ENCODE measurements around the gene ARHGAP26. TPM values are rescaled to one million over a fixed set of nuclear protein-coding genes. Genes with fewer than 3 reads are reported as not detected.

Gene ARHGAP26
- total and polyA plus RNA-seq, 2 donors (not counting 1 experiment from before 2014, with no cell fraction given) = 4.1 to 6.8 TPM

- Histone ChIP-seq H3K9me3 (ENCODE audit: control insufficient read depth, insufficient read depth, low read depth, low read length) (no peaks in the 10 kb centered on the region), H3K27ac (ENCODE audit: insufficient read depth, low read length) (no peak overlapping the region), H3K79me2 (ENCODE audit: control insufficient read depth, insufficient read depth, low read length) (no peaks in the 10 kb centered on the region), H3K27me3 (ENCODE audit: control insufficient read depth, insufficient read depth, low read length) (no peaks in the 10 kb centered on the region), H3K4me1 (ENCODE audit: control insufficient read depth, extremely low read depth, insufficient read depth, low read length) (peaks cover 12% of the 10 kb centered on the region), H2AFZ (ENCODE audit: low read length) (no peak overlapping the region), H3K4me2 (ENCODE audit: extremely low read depth, insufficient read depth, low read length) (no peak overlapping the region), H3K9ac (ENCODE audit: insufficient read depth, low read length) (no peak overlapping the region), H4K20me1 (ENCODE audit: control insufficient read depth, extremely low read depth, insufficient read depth, low read length) (no peaks in the 10 kb centered on the region), H3K36me3 (ENCODE audit: control insufficient read depth, insufficient read depth, low read length) (no peaks in the 10 kb centered on the region), H3K4me3 (replicated peaks in 1 of 4; ENCODE audit: control extremely low read depth in 1 of 4, insufficient read depth in 1 of 4, low read depth in 3 of 4, low read length in 4 of 4) (no peak overlapping the region)
- TF ChIP-seq CTCF (conservative IDR thresholded peaks at IDR 0.05 in 1 of 2, IDR thresholded peaks at IDR 0.05 in 1 of 2; ENCODE audit: low read depth in 1 of 2, low read length in 2 of 2) = no peak
- no peak for TF ChIP-seq EZH2 (IDR thresholded peaks at IDR 0.05; ENCODE audit: low read length, missing control alignments)
- DNase-seq (ENCODE audit: low read depth in 2 of 2) = no peak
Observed at GRCh38 chr5:143019614-143020515, 249.7 kb downstream of the ARHGAP26 start.

- Histone ChIP-seq H3K9ac (ENCODE audit: insufficient read depth, low read length) (no peak overlapping the region), H3K36me3 (ENCODE audit: control insufficient read depth, insufficient read depth, low read length) (no peaks in the 10 kb centered on the region), H3K4me2 (ENCODE audit: extremely low read depth, insufficient read depth, low read length) (no peak overlapping the region), H3K79me2 (ENCODE audit: control insufficient read depth, insufficient read depth, low read length) (no peaks in the 10 kb centered on the region), H2AFZ (ENCODE audit: low read length) (no peak overlapping the region), H3K27ac (ENCODE audit: insufficient read depth, low read length) (no peak overlapping the region), H4K20me1 (ENCODE audit: control insufficient read depth, extremely low read depth, insufficient read depth, low read length) (no peaks in the 10 kb centered on the region), H3K9me3 (ENCODE audit: control insufficient read depth, insufficient read depth, low read depth, low read length) (no peaks in the 10 kb centered on the region), H3K4me3 (replicated peaks in 1 of 4; ENCODE audit: control extremely low read depth in 1 of 4, insufficient read depth in 1 of 4, low read depth in 3 of 4, low read length in 4 of 4) (no peak overlapping the region), H3K27me3 (ENCODE audit: control insufficient read depth, insufficient read depth, low read length) (no peaks in the 10 kb centered on the region), H3K4me1 (ENCODE audit: control insufficient read depth, extremely low read depth, insufficient read depth, low read length) (peaks cover 12% of the 10 kb centered on the region)
- TF ChIP-seq EZH2 (IDR thresholded peaks at IDR 0.05; ENCODE audit: low read length, missing control alignments) = no peak
- no peak for TF ChIP-seq CTCF (conservative IDR thresholded peaks at IDR 0.05 in 1 of 2, IDR thresholded peaks at IDR 0.05 in 1 of 2; ENCODE audit: low read depth in 1 of 2, low read length in 2 of 2)
- no peak for DNase-seq (ENCODE audit: low read depth in 2 of 2)
Observed at GRCh38 chr5:143021595-143021994, 251.4 kb downstream of the ARHGAP26 start.

- Histone ChIP-seq H3K79me2 (ENCODE audit: control insufficient read depth, insufficient read depth, low read length) (no peaks in the 10 kb centered on the region), H3K4me3 (replicated peaks in 1 of 4; ENCODE audit: control extremely low read depth in 1 of 4, insufficient read depth in 1 of 4, low read depth in 3 of 4, low read length in 4 of 4) (no peak overlapping the region), H2AFZ (ENCODE audit: low read length) (no peak overlapping the region), H3K9ac (ENCODE audit: insufficient read depth, low read length) (no peak overlapping the region), H3K27me3 (ENCODE audit: control insufficient read depth, insufficient read depth, low read length) (no peaks in the 10 kb centered on the region), H3K4me1 (ENCODE audit: control insufficient read depth, extremely low read depth, insufficient read depth, low read length) (peaks cover 12% of the 10 kb centered on the region), H3K27ac (ENCODE audit: insufficient read depth, low read length) (no peak overlapping the region), H3K36me3 (ENCODE audit: control insufficient read depth, insufficient read depth, low read length) (no peaks in the 10 kb centered on the region), H3K4me2 (ENCODE audit: extremely low read depth, insufficient read depth, low read length) (no peak overlapping the region), H4K20me1 (ENCODE audit: control insufficient read depth, extremely low read depth, insufficient read depth, low read length) (no peaks in the 10 kb centered on the region), H3K9me3 (ENCODE audit: control insufficient read depth, insufficient read depth, low read depth, low read length) (no peaks in the 10 kb centered on the region)
- peak in 1 of 2 donors; percentile 79 for DNase-seq (ENCODE audit: low read depth in 2 of 2)
- TF ChIP-seq CTCF (conservative IDR thresholded peaks at IDR 0.05 in 1 of 2, IDR thresholded peaks at IDR 0.05 in 1 of 2; ENCODE audit: low read depth in 1 of 2, low read length in 2 of 2) (peak; percentile 16 to 30), EZH2 (IDR thresholded peaks at IDR 0.05; ENCODE audit: low read length, missing control alignments) (no peak)
Observed at GRCh38 chr5:143023411-143024096, 253.4 kb downstream of the ARHGAP26 start.
